OCI-LY7 (cell line): Measurements from ENCODE around the gene GRID1. TPM values are rescaled to one million over a fixed set of nuclear protein-coding genes. Genes with fewer than 3 reads are reported as not detected.

Source experiments
- BruUV-seq: library from RNA; stranded (reverse); fragments of 400-500 nt; replicated peaks from 2 replicates; lab custom pipeline; 2021; lab: Mats Ljungman, UMichigan
- CTCF ChIA-PET: fragments of 300-600 bp; sonication (Branson Sonifier 250); formaldehyde crosslinking; loops from one replicate; lab custom pipeline; 2022; ENCODE audit warnings: antibody characterized with exemption; ENCODE audit not compliant: unreplicated experiment; lab: Charles Lee
- POLR2A ChIA-PET: fragments of 300-600 bp; sonication (Branson Sonifier 250); formaldehyde crosslinking; loops from one replicate; lab custom pipeline; 2022; ENCODE audit warnings: antibody characterized with exemption; lab: Charles Lee
- DNase-seq: peaks from one replicate; pipeline ENCODE4 v3.0.0-alpha.2; 2015; ENCODE audit warnings: low spot score
- H2AFZ ChIP-seq: fragments of 200-600 bp; sonication (generic), shearing (Covaris generic); 2 replicates; pipeline ENCODE4 v1.6.1; 2014; ENCODE audit warnings: mild to moderate bottlenecking, antibody characterized with exemption, low read length, moderate library complexity
- H3K27ac ChIP-seq: fragments of 200-600 bp; sonication (generic); 2 replicates; pipeline ENCODE4 v1.5.1; 2014; ENCODE audit warnings: mixed run types, low read depth, mild to moderate bottlenecking, moderate library complexity, low read length, inconsistent platforms; ENCODE audit not compliant: poor library complexity, severe bottlenecking
- H3K36me3 ChIP-seq: fragments of 200-600 bp; sonication (generic); 2 replicates; pipeline ENCODE4 v1.6.1; 2014; ENCODE audit warnings: mild to moderate bottlenecking, antibody characterized with exemption, low read length, moderate library complexity, mixed read lengths; ENCODE audit not compliant: insufficient read depth
- H3K4me1 ChIP-seq: fragments of 200-600 bp; sonication (generic); 2 replicates; pipeline ENCODE4 v1.5.1; 2014; ENCODE audit warnings: mild to moderate bottlenecking, low read length; ENCODE audit not compliant: insufficient read depth, poor library complexity, severe bottlenecking
- H3K4me2 ChIP-seq: fragments of 200-600 bp; sonication (generic); 2 replicates; pipeline ENCODE4 v1.6.1; 2014; ENCODE audit warnings: mild to moderate bottlenecking, low read length
- H3K4me3 ChIP-seq: fragments of 200-600 bp; sonication (generic); 2 replicates; pipeline ENCODE4 v1.5.1; 2014; ENCODE audit warnings: mild to moderate bottlenecking, low read depth, low read length; ENCODE audit not compliant: poor library complexity, severe bottlenecking
- H3K79me2 ChIP-seq: fragments of 200-600 bp; sonication (generic); 2 replicates; pipeline ENCODE4 v1.6.1; 2016; ENCODE audit warnings: low read depth, mild to moderate bottlenecking, low read length, moderate library complexity, mixed read lengths; ENCODE audit not compliant: insufficient read depth
- H3K9me2 ChIP-seq: fragments of 200-600 bp; sonication (generic); 2 replicates; pipeline ENCODE4 v1.6.1; 2016; ENCODE audit warnings: mild to moderate bottlenecking, low read length, mixed read lengths; ENCODE audit not compliant: insufficient read depth
- H3K9me3 ChIP-seq: fragments of 200-600 bp; sonication (generic); 2 replicates; pipeline ENCODE4 v1.6.1; 2014; ENCODE audit warnings: mild to moderate bottlenecking, mixed run types, low read length, mixed read lengths
- H4K20me1 ChIP-seq: fragments of 200-600 bp; sonication (generic); 2 replicates; pipeline ENCODE4 v1.6.1; 2014; ENCODE audit warnings: mild to moderate bottlenecking, antibody characterized with exemption, low read length, moderate library complexity, mixed read lengths; ENCODE audit not compliant: insufficient read depth
- EZH2phosphoT487 ChIP-seq: fragments of 200-600 bp; sonication (generic); IDR thresholded peaks from 2 replicates; pipeline ENCODE4 v1.6.1; 2018; ENCODE audit warnings: low read depth, borderline replicate concordance, mild to moderate bottlenecking, mixed run types, antibody characterized with exemption, low read length, moderate library complexity, mixed read lengths
- intact Hi-C: fragments of 100-400 bp; cut with micrococcal nuclease; formaldehyde crosslinking; loops from one replicate; pipeline ENCODE4 v1.10.0; 2022; ENCODE audit not compliant: unreplicated experiment
- total RNA-seq, 2 experiments: library from RNA; depleted of rRNA in 1 of 2; stranded (reverse); fragments of >200 nt in 1 of 2; shearing (Covaris generic) in 1 of 2; gene quantifications; 2 replicates each; pipeline ENCODE4 v1.2.3, GENCODE V29; 2014 to 2022
- TF ChIP-seq, protein P1 (sequence below): fragments of 200-600 bp; sonication (generic); conservative IDR thresholded peaks from 2 replicates; pipeline ENCODE4 v1.5.1; 2014; ENCODE audit warnings: mild to moderate bottlenecking, antibody characterized with exemption, low read length, moderate library complexity, mixed read lengths

Gene GRID1
- total RNA-seq, 2 experiments from 2014 or later, result 1.6 to 3.7 TPM

DNA sequence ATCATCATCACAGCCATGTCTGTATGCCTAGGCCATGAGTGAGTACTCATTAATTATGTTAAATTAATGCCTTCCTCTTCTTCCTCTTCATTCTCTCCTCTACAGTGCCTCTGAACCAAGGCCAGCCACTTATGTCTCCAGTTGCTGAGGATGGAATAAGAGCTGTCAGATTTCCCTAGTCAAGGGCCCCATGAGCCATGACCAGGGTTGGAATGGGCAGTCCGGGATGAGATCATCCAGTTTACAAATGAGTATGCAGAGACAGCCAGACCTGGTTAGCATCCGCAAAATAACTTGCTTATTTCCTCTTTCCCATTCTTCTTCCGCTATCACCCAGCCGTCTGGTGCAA is 342.7 kb downstream of the GRID1 start:
- Histone ChIP-seq H2AFZ (no peak overlapping the region), H3K4me1 (peaks cover 19% of the 10 kb centered on the region), H3K79me2 (no peaks in the 10 kb centered on the region), H3K27ac (no peak overlapping the region), H3K4me3 (no peak overlapping the region), H3K9me3 (no peaks in the 10 kb centered on the region), H4K20me1 (no peaks in the 10 kb centered on the region), H3K4me2 (no peak overlapping the region), H3K9me2 (no peaks in the 10 kb centered on the region), H3K36me3 (no peaks in the 10 kb centered on the region)
- intact Hi-C loops, result no loop called here
- CTCF ChIA-PET, result no interaction called here
- no TSS peak for BruUV-seq
- POLR2A ChIA-PET, result no interaction called here
- TF ChIP-seq EZH2phosphoT487, result no peak
- TF ChIP-seq, protein P1, sequence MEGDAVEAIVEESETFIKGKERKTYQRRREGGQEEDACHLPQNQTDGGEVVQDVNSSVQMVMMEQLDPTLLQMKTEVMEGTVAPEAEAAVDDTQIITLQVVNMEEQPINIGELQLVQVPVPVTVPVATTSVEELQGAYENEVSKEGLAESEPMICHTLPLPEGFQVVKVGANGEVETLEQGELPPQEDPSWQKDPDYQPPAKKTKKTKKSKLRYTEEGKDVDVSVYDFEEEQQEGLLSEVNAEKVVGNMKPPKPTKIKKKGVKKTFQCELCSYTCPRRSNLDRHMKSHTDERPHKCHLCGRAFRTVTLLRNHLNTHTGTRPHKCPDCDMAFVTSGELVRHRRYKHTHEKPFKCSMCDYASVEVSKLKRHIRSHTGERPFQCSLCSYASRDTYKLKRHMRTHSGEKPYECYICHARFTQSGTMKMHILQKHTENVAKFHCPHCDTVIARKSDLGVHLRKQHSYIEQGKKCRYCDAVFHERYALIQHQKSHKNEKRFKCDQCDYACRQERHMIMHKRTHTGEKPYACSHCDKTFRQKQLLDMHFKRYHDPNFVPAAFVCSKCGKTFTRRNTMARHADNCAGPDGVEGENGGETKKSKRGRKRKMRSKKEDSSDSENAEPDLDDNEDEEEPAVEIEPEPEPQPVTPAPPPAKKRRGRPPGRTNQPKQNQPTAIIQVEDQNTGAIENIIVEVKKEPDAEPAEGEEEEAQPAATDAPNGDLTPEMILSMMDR, result no peak
- DNase-seq, result no peak

DNA sequence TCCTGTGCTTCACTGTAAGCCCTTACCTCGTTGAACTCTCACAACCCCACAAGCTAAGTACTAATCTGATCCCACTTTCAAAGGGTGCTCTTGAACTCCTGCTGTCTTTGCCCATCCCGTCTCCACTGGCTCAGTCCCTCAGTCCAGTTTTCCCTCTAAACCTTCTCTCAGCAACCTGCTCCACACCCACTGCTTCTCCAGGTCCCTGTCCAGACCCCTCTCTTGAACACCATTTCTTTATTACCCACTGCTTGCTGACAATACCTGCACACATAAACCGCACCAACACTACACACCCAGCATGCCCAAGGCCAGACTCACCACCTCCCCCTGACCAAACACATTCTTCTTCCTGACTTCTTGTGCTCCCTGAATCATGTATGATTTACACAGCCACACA is 343.3 kb downstream of the GRID1 start:
- no TSS peak for BruUV-seq
- H3K9me3 ChIP-seq, result no peaks in the 10 kb centered on the region
- no peaks in the 10 kb centered on the region for H3K79me2 ChIP-seq
- H3K9me2 ChIP-seq, result no peaks in the 10 kb centered on the region
- H3K4me1 ChIP-seq, result peaks cover 25% of the 10 kb centered on the region
- no peaks in the 10 kb centered on the region for H3K36me3 ChIP-seq
- no peak overlapping the region for H3K4me3 ChIP-seq
- POLR2A ChIA-PET, result no interaction called here
- H3K27ac ChIP-seq, result no peak overlapping the region
- H3K4me2 ChIP-seq, result no peak overlapping the region
- no peaks in the 10 kb centered on the region for H4K20me1 ChIP-seq
- H2AFZ ChIP-seq, result no peak overlapping the region
- CTCF ChIA-PET, result no interaction called here
- TF ChIP-seq, protein P1, result no peak
- no peak for TF ChIP-seq EZH2phosphoT487
- intact Hi-C loops, result no loop called here
- DNase-seq, result no peak

DNA sequence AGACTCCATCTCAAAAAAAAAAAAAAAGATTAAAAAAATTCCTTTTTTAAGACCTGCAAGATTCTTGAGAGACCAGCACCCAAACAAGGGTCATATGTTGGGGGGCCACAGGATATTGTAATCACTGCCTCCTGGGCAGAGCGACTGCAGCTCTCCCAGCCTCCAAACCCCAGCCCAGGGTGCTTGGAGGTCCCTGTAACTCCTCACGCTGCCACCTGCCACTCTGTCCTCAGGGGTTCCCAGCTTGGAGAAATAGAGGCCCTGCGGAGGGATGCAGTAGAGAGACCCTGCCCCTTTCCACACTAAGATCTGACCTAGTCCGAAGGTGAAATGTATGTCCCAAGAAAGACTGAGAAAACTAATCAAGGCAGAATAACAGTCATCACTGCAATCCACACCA is 343.7 kb downstream of the GRID1 start:
- Histone ChIP-seq H4K20me1 (no peaks in the 10 kb centered on the region), H3K4me3 (no peak overlapping the region), H3K9me2 (no peaks in the 10 kb centered on the region), H3K79me2 (no peaks in the 10 kb centered on the region), H3K4me2 (no peak overlapping the region), H3K36me3 (no peaks in the 10 kb centered on the region), H2AFZ (no peak overlapping the region), H3K4me1 (peaks cover 29% of the 10 kb centered on the region), H3K27ac (no peak overlapping the region), H3K9me3 (no peaks in the 10 kb centered on the region)
- ChIA-PET POLR2A (no interaction called here), CTCF (no interaction called here)
- DNase-seq, result no peak
- TF ChIP-seq EZH2phosphoT487, result no peak
- TF ChIP-seq, protein P1, result no peak
- no TSS peak for BruUV-seq
- intact Hi-C loops, result no loop called here
